Dermis blood vessel endothelial cell (primary cell): ENCODE data around the gene DNAJC5. TPM values are rescaled to one million over a fixed set of nuclear protein-coding genes. Genes with fewer than 3 reads are reported as not detected.
A peak's percentile ranks its signal among the peaks of the same experiment; 100 is the strongest.

ENCODE experiments used
- DNase-seq: peaks from one replicate; pipeline ENCODE4 v3.0.0; 2010
- total RNA-seq: library from RNA; depleted of rRNA; stranded (reverse); fragments of >200 nt; gene quantifications from 2 replicates; pipeline ENCODE4 v1.2.3, GENCODE V29; 2014

Gene DNAJC5
- total RNA-seq, 1 donor from 2014 or later, result 90.9 TPM

- no peak for DNase-seq
Measured at GRCh38 chr20:63884506-63885263, 10.2 kb upstream of the DNAJC5 start.

- DNase-seq, result no peak
Measured at GRCh38 chr20:63885264-63886053, 9.5 kb upstream of the DNAJC5 start.

GRCh38 chr20:63886054-63886419 lies 8.9 kb upstream of the DNAJC5 start:
- DNase-seq, result no peak

- DNase-seq, result no peak
Measured at GRCh38 chr20:63886921-63887320, 8.0 kb upstream of the DNAJC5 start.

- no peak for DNase-seq
Measured at GRCh38 chr20:63889241-63890200, 5.4 kb upstream of the DNAJC5 start.

GRCh38 chr20:63890201-63890576 lies 4.7 kb upstream of the DNAJC5 start:
- DNase-seq, result no peak

GRCh38 chr20:63890616-63891015 lies 4.3 kb upstream of the DNAJC5 start:
- no peak for DNase-seq

GRCh38 chr20:63891061-63892002 lies 3.6 kb upstream of the DNAJC5 start:
- DNase-seq, result no peak

- DNase-seq, result no peak
Measured at GRCh38 chr20:63892402-63892801, 2.5 kb upstream of the DNAJC5 start.

GRCh38 chr20:63893999-63894357 lies 948 bp upstream of the DNAJC5 start:
- DNase-seq, result peak; percentile 17

- no peak for DNase-seq
Measured at GRCh38 chr20:63895202-63895951, 451 bp downstream of the DNAJC5 start.

- peak; percentile 52 for DNase-seq
Measured at GRCh38 chr20:63895952-63896263, 982 bp downstream of the DNAJC5 start.

- DNase-seq, result peak; percentile 50
Measured at GRCh38 chr20:63896264-63897105, 1.6 kb downstream of the DNAJC5 start.

GRCh38 chr20:63897978-63898561 lies 3.1 kb downstream of the DNAJC5 start:
- DNase-seq, result no peak

GRCh38 chr20:63898882-63899558 lies 4.1 kb downstream of the DNAJC5 start:
- no peak for DNase-seq

GRCh38 chr20:63900413-63900812 lies 5.5 kb downstream of the DNAJC5 start:
- no peak for DNase-seq

- no peak for DNase-seq
Measured at GRCh38 chr20:63903796-63904561, 9.1 kb downstream of the DNAJC5 start.

GRCh38 chr20:63908008-63908682 lies 13.2 kb downstream of the DNAJC5 start:
- no peak for DNase-seq
